K562 (cell line): Measurements from ENCODE around the gene SORCS1. TPM values are rescaled to one million over a fixed set of nuclear protein-coding genes. Genes with fewer than 3 reads are reported as not detected.

Experiments used
- ATAC-seq: fragments of 200-7000 bp; cut with Tn5 transposase; 3 replicates; pipeline ENCODE4 v1.9.1; 2020; ENCODE audit warnings: moderate library complexity
- BruUV-seq: library from RNA; stranded (reverse); fragments of 400-500 nt; replicated peaks from 2 replicates; lab custom pipeline; 2021; lab: Mats Ljungman, UMichigan
- CTCF ChIA-PET: fragments of 300-600 bp; formaldehyde crosslinking; extraction: SDS; loops from one replicate; lab custom pipeline; 2021; ENCODE audit warnings: low intra/inter-chr PET ratio; lab: Yijun Ruan, JAX
- POLR2A ChIA-PET: fragments of 300-600, 350-650 bp; sonication (Branson Sonifier 250); formaldehyde crosslinking; extraction: SDS; loops from one replicate; lab custom pipeline; 2021; ENCODE audit warnings: antibody characterized with exemption, inconsistent platforms; lab: Yijun Ruan, JAX
- DNase-seq, 4 experiments: peaks; one replicate each; pipeline versions ENCODE4 v3.0.0 to v3.0.0-alpha.2; 2011 to 2018; ENCODE audit warnings: low spot score in 3 of 4, mixed read lengths in 3 of 4; ENCODE audit errors: extremely low read depth in 1 of 4
- FAIRE-seq: peaks from 2 replicates; lab custom pipeline; 2011; peaks lifted over from hg19 to GRCh38; lab: Jason Lieb, UNC
- H2AFZ ChIP-seq: 2 replicates; pipeline ENCODE4 v1.6.0; 2011; ENCODE audit warnings: low read depth, low read length, control low read depth, inconsistent platforms
- H3K27ac ChIP-seq: fragments of 200-600 bp; 3 replicates; pipeline ENCODE4 v1.8.0; 2011; ENCODE audit warnings: low read depth, mild to moderate bottlenecking, control low read depth, inconsistent platforms, low read length, moderate library complexity, mixed read lengths; ENCODE audit errors: extremely low read depth
- H3K27me3 ChIP-seq, 2 experiments: fragments of 300-600 bp in 1 of 2; 2 replicates in 1 of 2; 3 replicates in 1 of 2; pipeline versions ENCODE4 v1.6.0 to v1.8.0; 2011; ENCODE audit warnings: inconsistent platforms in 2 of 2, low read length in 2 of 2, mild to moderate bottlenecking in 1 of 2, mixed read lengths in 1 of 2, moderate library complexity in 1 of 2; ENCODE audit not compliant: control insufficient read depth in 2 of 2, insufficient read depth in 2 of 2
- H3K36me3 ChIP-seq: fragments of 300-600 bp; 3 replicates; pipeline ENCODE4 v1.8.0; 2011; ENCODE audit warnings: mild to moderate bottlenecking, low read length, inconsistent platforms; ENCODE audit not compliant: control insufficient read depth, insufficient read depth
- H3K4me1 ChIP-seq, 2 experiments: fragments of 200-600 bp in 1 of 2; replicated peaks in 1 of 2; 2 replicates in 1 of 2; 3 replicates in 1 of 2; pipeline versions ENCODE4 v1.5.1 to v1.8.0; 2011; ENCODE audit warnings: inconsistent platforms in 2 of 2, low read length in 2 of 2, mild to moderate bottlenecking in 1 of 2, mixed read lengths in 1 of 2, moderate library complexity in 1 of 2; ENCODE audit not compliant: control insufficient read depth in 2 of 2, insufficient read depth in 2 of 2
- H3K4me2 ChIP-seq: 2 replicates; pipeline ENCODE4 v1.6.1; 2011; ENCODE audit warnings: low read length, control low read depth, inconsistent platforms, mixed read lengths; ENCODE audit not compliant: insufficient read depth
- H3K4me3 ChIP-seq: fragments of 200-600 bp; sonication (generic), shearing (Covaris generic); 2 replicates; pipeline ENCODE4 v1.5.1; 2016; ENCODE audit warnings: control low read depth, inconsistent platforms
- H3K79me2 ChIP-seq: fragments of 200-600 bp; 3 replicates; pipeline ENCODE4 v1.8.0; 2011; ENCODE audit warnings: low read length, inconsistent platforms; ENCODE audit not compliant: control insufficient read depth, insufficient read depth
- H3K9ac ChIP-seq, 2 experiments: 2 replicates each; pipeline versions ENCODE4 v1.6.0 to v1.6.1; 2011; ENCODE audit warnings: low read depth in 2 of 2, low read length in 2 of 2, control low read depth in 1 of 2, inconsistent platforms in 1 of 2, mild to moderate bottlenecking in 1 of 2, mixed read lengths in 1 of 2; ENCODE audit not compliant: insufficient read depth in 1 of 2
- H3K9me1 ChIP-seq: one replicate; pipeline ENCODE4 v1.6.0; 2011; ENCODE audit warnings: inconsistent platforms, mild to moderate bottlenecking, low read length, moderate library complexity; ENCODE audit not compliant: control insufficient read depth, insufficient read depth
- H3K9me3 ChIP-seq: replicated peaks from 2 replicates; pipeline ENCODE4 v1.5.1; 2011; ENCODE audit warnings: low read depth, low read length, inconsistent platforms; ENCODE audit not compliant: control insufficient read depth, insufficient read depth
- H4K20me1 ChIP-seq: replicated peaks from 2 replicates; pipeline ENCODE4 v1.6.1; 2011; ENCODE audit warnings: low read length, inconsistent platforms, mixed read lengths; ENCODE audit not compliant: control insufficient read depth, insufficient read depth
- CBX5 ChIP-seq: IDR thresholded peaks from 2 replicates; pipeline ENCODE4 v1.6.1; 2014; ENCODE audit warnings: low read depth, borderline replicate concordance
- CBX8 ChIP-seq: fragments of 200-600 bp; sonication (generic); IDR thresholded peaks from 2 replicates; pipeline ENCODE4 v1.6.1; 2012; ENCODE audit warnings: borderline replicate concordance, mixed run types, low read depth, mild to moderate bottlenecking, moderate library complexity, mixed read lengths, low read length, control low read depth, inconsistent platforms; ENCODE audit not compliant: poor library complexity, severe bottlenecking; ENCODE audit errors: extremely low read depth
- CREB5 ChIP-seq: fragments of 250-450 bp; sonication (Bioruptor Pico); IDR thresholded peaks from 2 replicates; pipeline ENCODE4 v1.5.0; 2020; ENCODE audit warnings: mild to moderate bottlenecking
- IFI16 ChIP-seq: fragments of 250-450 bp; sonication (Bioruptor Pico); IDR thresholded peaks from 2 replicates; pipeline ENCODE4 v2.1.2; 2022; ENCODE audit warnings: mild to moderate bottlenecking, inconsistent platforms
- KHSRP ChIP-seq: fragments of 450-650 bp; IDR thresholded peaks from 2 replicates; pipeline ENCODE4 v1.6.1; 2017
- POLR3G ChIP-seq: IDR thresholded peaks from 2 replicates; pipeline ENCODE4 v1.6.1; 2011; ENCODE audit not compliant: insufficient read length, insufficient replicate concordance; ENCODE audit errors: extremely low read depth
- PREB ChIP-seq: sonication (generic); formaldehyde crosslinking; IDR thresholded peaks from 2 replicates; pipeline ENCODE4 v1.8.1; 2023; ENCODE audit warnings: mild to moderate bottlenecking, missing genetic modification reagents
- RBBP5 ChIP-seq: fragments of 200-600 bp; sonication (generic); IDR thresholded peaks from 2 replicates; pipeline ENCODE4 v1.6.1; 2012; ENCODE audit warnings: borderline replicate concordance, mild to moderate bottlenecking, low read length, control low read depth, inconsistent platforms; ENCODE audit not compliant: insufficient read depth, poor library complexity, severe bottlenecking
- SP1 ChIP-seq: sonication (generic); formaldehyde crosslinking; IDR thresholded peaks from 2 replicates; pipeline ENCODE4 v1.8.1; 2022; ENCODE audit warnings: mild to moderate bottlenecking, missing genetic modification reagents
- TAF1 ChIP-seq: IDR thresholded peaks from 2 replicates; pipeline ENCODE4 v1.6.1; 2011; ENCODE audit warnings: mild to moderate bottlenecking, low read length, moderate library complexity; ENCODE audit not compliant: insufficient read depth, control insufficient read depth, severe bottlenecking; ENCODE audit errors: extremely low read depth
- ZNF511 ChIP-seq: sonication (generic); formaldehyde crosslinking; IDR thresholded peaks from 2 replicates; pipeline ENCODE4 v1.8.0; 2022; ENCODE audit warnings: mild to moderate bottlenecking, missing genetic modification reagents
- WGBS: fragments of 100-300 bp; shearing (Covaris generic); methylation state at CpG from one replicate; pipeline ENCODE4 v1.1.6; 2016; ENCODE audit warnings: low coverage, mixed read lengths; ENCODE audit not compliant: insufficient coverage; ENCODE audit errors: missing lambda C conversion rate; 5-methylcytosine and 5-hydroxymethylcytosine counted together
- in situ Hi-C: fragments of 300-500 bp; cut with MboI; formaldehyde crosslinking; loops from 4 replicates; pipeline ENCODE4 v1.15.0; 2018; ENCODE audit warnings: inconsistent platforms, mixed read lengths
- intact Hi-C: fragments of 100-400 bp; cut with micrococcal nuclease; formaldehyde crosslinking; loops from 2 replicates; pipeline ENCODE4 v1.14.2; 2022
- polyA plus RNA-seq, 8 experiments: library from polyadenylated mRNA; depleted of rRNA in 4 of 8; stranded (reverse) in 5 of 8; unstranded in 3 of 8; fragments of >200 nt; fragmentation: Nextera tagmentation in 2 of 8; fragmentation: Illumina TruSeq in 1 of 8; extraction: Ambion mirVana in 2 of 8; extraction: Trizol in 1 of 8; gene quantifications; 2 replicates each; pipeline versions ENCODE4 v1.2.1 to v1.2.3, GENCODE V29; 2011 to 2014; ENCODE audit warnings: inconsistent platforms in 1 of 8, missing spikeins in 1 of 8
- total RNA-seq, 7 experiments: library from RNA; depleted of rRNA in 6 of 7; stranded (reverse); fragments of >200 nt in 6 of 7; fragmentation: Illumina TruSeq in 2 of 7; extraction: Trizol in 2 of 7; gene quantifications; 2 replicates each; pipeline versions ENCODE4 v1.2.1 to v1.2.3, GENCODE V29; 2011 to 2021; ENCODE audit warnings: low replicate concordance in 1 of 7

SORCS1 gene
- total and polyA plus RNA-seq, 9 of the 15 experiments (the other 6 are each of a cell fraction or from before 2014, with no cell fraction given), result 1.5 to 3.9 (median 2.7) TPM

- FAIRE-seq (no peak), ATAC-seq (no peak)
- no peaks in the 10 kb centered on the region for H3K79me2 ChIP-seq
- H3K9me3 ChIP-seq, result no peaks in the 10 kb centered on the region
- CTCF ChIA-PET, result interaction anchor here (0.6 kb wide), 1 partner anchor 61 kb away, joined by 3 read pairs; no protein-coding TSS in a partner anchor
- POLR2A ChIA-PET, result no interaction called here
- no peaks in the 10 kb centered on the region for H3K36me3 ChIP-seq
- no peak overlapping the region for H2AFZ ChIP-seq
- TF ChIP-seq KHSRP (no peak), SP1 (CRISPR knock-in tag) (no peak), POLR3G (no peak)
- TF ChIP-seq, all 486 proteins: peak for 0
- no peak overlapping the region for H3K9ac ChIP-seq
- no peak overlapping the region for H3K4me3 ChIP-seq
- in situ Hi-C loops, result no loop called here
- no peaks in the 10 kb centered on the region for H3K9me1 ChIP-seq
- H4K20me1 ChIP-seq, result no peaks in the 10 kb centered on the region
- no peaks in the 10 kb centered on the region for H3K27me3 ChIP-seq
- no peak overlapping the region for H3K27ac ChIP-seq
- no peak for DNase-seq
- no peak overlapping the region for H3K4me2 ChIP-seq
- intact Hi-C loops, result no loop called here
- no TSS peak for BruUV-seq
- H3K4me1 ChIP-seq, result no peaks in the 10 kb centered on the region; a peak in 2 of 5 replicates
These were observed 239.3 kb downstream of the SORCS1 start for GRCh38 chr10:106925191-106925590.

GRCh38 chr10:106920538-106920937 lies 244.0 kb downstream of the SORCS1 start:
- Histone ChIP-seq H3K27ac (no peak overlapping the region), H3K79me2 (no peaks in the 10 kb centered on the region), H4K20me1 (no peaks in the 10 kb centered on the region), H3K4me2 (no peak overlapping the region), H3K4me1 (no peaks in the 10 kb centered on the region; a peak in 1 of 5 replicates), H3K36me3 (no peaks in the 10 kb centered on the region), H3K9ac (no peak overlapping the region), H3K9me3 (no peaks in the 10 kb centered on the region), H3K9me1 (no peaks in the 10 kb centered on the region), H2AFZ (no peak overlapping the region), H3K4me3 (no peak overlapping the region), H3K27me3 (no peaks in the 10 kb centered on the region)
- in situ Hi-C loops (no loop called here), intact Hi-C loops (no loop called here)
- ChIA-PET POLR2A (no interaction called here), CTCF (no interaction called here)
- no TSS peak for BruUV-seq
- DNase-seq, result no peak
- no peak for TF ChIP-seq ZNF511 (CRISPR knock-in tag)
- no peak for TF ChIP-seq CBX8
- TF ChIP-seq KHSRP, result no peak
- TF ChIP-seq CREB5 (CRISPR knock-in tag), result no peak
- TF ChIP-seq IFI16 (CRISPR knock-in tag), result no peak
- no peak for TF ChIP-seq TAF1
- TF ChIP-seq PREB, result no peak
- TF ChIP-seq RBBP5, result no peak
- TF ChIP-seq CBX5, result no peak
- 48% methylated on average over 4 of the region's 4 CpGs for WGBS
- ATAC-seq, result no peak
- FAIRE-seq, result no peak
